CD14-positive monocyte (primary cell): ENCODE results near the gene SEC16B. TPM values are rescaled to one million over a fixed set of nuclear protein-coding genes. Genes with fewer than 3 reads are reported as not detected.

ENCODE experiments used
- DNase-seq, 3 donors: peaks; one replicate each; pipeline ENCODE4 v3.0.0-alpha.2; 2011 to 2022
- H2AFZ ChIP-seq: 2 replicates; pipeline ENCODE4 v1.6.0; 2012; ENCODE audit warnings: mild to moderate bottlenecking, low read depth, low read length, inconsistent platforms; ENCODE audit not compliant: insufficient read depth, poor library complexity, severe bottlenecking
- H3K27ac ChIP-seq, 2 donors: 1 replicate in 1 of 2; 2 replicates in 1 of 2; pipeline ENCODE4 v1.5.1; 2012 to 2013; ENCODE audit warnings: low read length in 2 of 2, control low read depth in 1 of 2, inconsistent platforms in 1 of 2, low read depth in 1 of 2, mild to moderate bottlenecking in 1 of 2
- H3K27me3 ChIP-seq, 2 donors: one replicate each; pipeline versions ENCODE4 v1.6.0 to v1.6.1; 2011 to 2013; ENCODE audit warnings: low read length in 2 of 2; ENCODE audit not compliant: control insufficient read depth in 2 of 2, insufficient read depth in 2 of 2
- H3K36me3 ChIP-seq, 2 donors: replicated peaks in 1 of 2; 1 replicate in 1 of 2; 2 replicates in 1 of 2; pipeline versions ENCODE4 v1.5.1 to v1.6.1; 2012 to 2013; ENCODE audit warnings: low read length in 2 of 2, control low read depth in 1 of 2, inconsistent platforms in 1 of 2, mild to moderate bottlenecking in 1 of 2; ENCODE audit not compliant: insufficient read depth in 2 of 2, control insufficient read depth in 1 of 2
- H3K4me1 ChIP-seq, 2 donors: 1 replicate in 1 of 2; 2 replicates in 1 of 2; pipeline versions ENCODE4 v1.5.1 to v1.6.1; 2012 to 2013; ENCODE audit warnings: low read length in 2 of 2, control low read depth in 1 of 2, inconsistent platforms in 1 of 2, mild to moderate bottlenecking in 1 of 2, moderate library complexity in 1 of 2; ENCODE audit not compliant: insufficient read depth in 2 of 2, control insufficient read depth in 1 of 2
- H3K4me2 ChIP-seq: replicated peaks from 2 replicates; pipeline ENCODE3; 2012; ENCODE audit warnings: low read length, moderate library complexity, mild to moderate bottlenecking; ENCODE audit not compliant: poor library complexity, severe bottlenecking; ENCODE audit errors: extremely low read depth
- H3K4me3 ChIP-seq, 3 experiments: fragments of 200-600 bp in 1 of 3; sonication (generic) in 1 of 3; replicated peaks in 1 of 3; 1 replicate in 2 of 3; 2 replicates in 1 of 3; pipeline ENCODE4 v1.5.1; 2011 to 2013; ENCODE audit warnings: low read length in 3 of 3, mild to moderate bottlenecking in 3 of 3, control low read depth in 2 of 3, low read depth in 2 of 3, inconsistent platforms in 1 of 3, moderate library complexity in 1 of 3
- H3K79me2 ChIP-seq: 2 replicates; pipeline ENCODE4 v1.6.0; 2012; ENCODE audit warnings: mild to moderate bottlenecking, control low read depth, inconsistent platforms, low read length, moderate library complexity; ENCODE audit not compliant: insufficient read depth
- H3K9ac ChIP-seq: 2 replicates; pipeline ENCODE4 v1.6.0; 2017; ENCODE audit warnings: low read length, mild to moderate bottlenecking; ENCODE audit not compliant: insufficient read depth, poor library complexity, severe bottlenecking
- H3K9me3 ChIP-seq, 2 donors: replicated peaks in 1 of 2; 1 replicate in 1 of 2; 2 replicates in 1 of 2; pipeline versions ENCODE4 v1.5.1 to v1.6.1; 2012 to 2013; ENCODE audit warnings: low read length in 2 of 2, control low read depth in 1 of 2; ENCODE audit not compliant: control insufficient read depth in 1 of 2, insufficient read depth in 1 of 2
- H4K20me1 ChIP-seq: 2 replicates; pipeline ENCODE4 v1.6.0; 2012; ENCODE audit warnings: mild to moderate bottlenecking, low read length, control low read depth, moderate library complexity; ENCODE audit not compliant: insufficient read depth
- H3K27ac Mint-ChIP-seq, 7 donors: one replicate each; pipeline ENCODE4 v1.8.0; 2020; ENCODE audit warnings: mild to moderate bottlenecking in 7 of 7, mixed read lengths in 7 of 7, moderate library complexity in 6 of 7, inconsistent platforms in 2 of 7
- H3K27me3 Mint-ChIP-seq, 3 donors: one replicate each; pipeline ENCODE4 v1.8.0; 2021 to 2022; ENCODE audit warnings: low read depth in 3 of 3, mild to moderate bottlenecking in 3 of 3, mixed read lengths in 3 of 3, moderate library complexity in 3 of 3, inconsistent platforms in 1 of 3
- H3K36me3 Mint-ChIP-seq, 2 donors: one replicate each; pipeline ENCODE4 v1.8.0; 2020; ENCODE audit warnings: mixed read lengths in 2 of 2, inconsistent platforms in 1 of 2, mild to moderate bottlenecking in 1 of 2
- H3K4me1 Mint-ChIP-seq: one replicate; pipeline ENCODE4 v1.8.0; 2020; ENCODE audit warnings: mild to moderate bottlenecking, mixed read lengths
- H3K4me3 Mint-ChIP-seq, 2 donors: one replicate each; pipeline ENCODE4 v1.8.0; 2020; ENCODE audit warnings: mild to moderate bottlenecking in 2 of 2, mixed read lengths in 2 of 2, moderate library complexity in 1 of 2
- H3K9me3 Mint-ChIP-seq, 7 donors: one replicate each; pipeline ENCODE4 v1.8.0; 2020 to 2022; ENCODE audit warnings: mixed read lengths in 7 of 7, mild to moderate bottlenecking in 6 of 7, moderate library complexity in 6 of 7, inconsistent platforms in 2 of 7
- CTCF ChIP-seq: fragments of 200-600 bp; IDR thresholded peaks from one replicate; pipeline ENCODE4 v1.8.0; 2022; ENCODE audit warnings: antibody characterized with exemption, mild to moderate bottlenecking
- WGBS: methylation state at CpG from one replicate; pipeline ENCODE4 v1.1.5; 2013; ENCODE audit warnings: missing lambda C conversion rate; ENCODE audit not compliant: insufficient coverage; 5-methylcytosine and 5-hydroxymethylcytosine counted together
- intact Hi-C, 2 donors: fragments of 100-400 bp; cut with micrococcal nuclease; formaldehyde crosslinking; loops; one replicate each; pipeline versions ENCODE4 v1.15.0 to v1.15.1; 2023
- polyA plus RNA-seq, 3 donors: library from polyadenylated mRNA; depleted of rRNA in 1 of 3; unstranded in 2 of 3; stranded (reverse) in 1 of 3; fragments of 300-500 nt in 2 of 3; fragments of >200 nt in 1 of 3; fragmentation: Illumina TruSeq in 2 of 3; gene quantifications; 1 replicate in 2 of 3; 2 replicates in 1 of 3; pipeline ENCODE4 v1.2.3, GENCODE V29; 2012 to 2021

Gene SEC16B
- polyA plus RNA-seq, 3 donors = 0.10 to 2.0 TPM; not detected in 1

GRCh38 chr1:177940682-177941081 lies 29.2 kb downstream of the SEC16B start:
- H3K9me3 ChIP-seq = no peaks in the 10 kb centered on the region
- no peak overlapping the region for H3K27ac Mint-ChIP-seq
- no peak overlapping the region for H3K27ac ChIP-seq
- no peaks in the 10 kb centered on the region for H3K9me3 Mint-ChIP-seq
- no peaks in the 10 kb centered on the region for H3K27me3 ChIP-seq
- H3K36me3 Mint-ChIP-seq = no peaks in the 10 kb centered on the region
- no peaks in the 10 kb centered on the region for H4K20me1 ChIP-seq
- H3K4me1 Mint-ChIP-seq = no peaks in the 10 kb centered on the region
- no peak overlapping the region for H3K4me3 ChIP-seq
- peaks cover 0 to 3% (median 0%) of the 10 kb centered on the region in 3 donors for H3K27me3 Mint-ChIP-seq
- intact Hi-C loops = no loop called here
- H3K9ac ChIP-seq = no peak overlapping the region
- H3K36me3 ChIP-seq = no peaks in the 10 kb centered on the region
- H3K79me2 ChIP-seq = no peaks in the 10 kb centered on the region
- WGBS = no CpG with 5 or more reads among the region's 3 CpGs
- no peak overlapping the region for H3K4me2 ChIP-seq
- H2AFZ ChIP-seq = no peak overlapping the region
- DNase-seq = no peak
- H3K4me3 Mint-ChIP-seq = no peak overlapping the region
- no peak for TF ChIP-seq CTCF
- no peaks in the 10 kb centered on the region for H3K4me1 ChIP-seq

- H3K4me3 Mint-ChIP-seq = no peak overlapping the region
- Histone ChIP-seq H3K27ac (no peak overlapping the region), H3K4me1 (peaks cover 0 to 3% of the 10 kb centered on the region in 2 donors), H3K36me3 (no peaks in the 10 kb centered on the region), H3K9me3 (no peaks in the 10 kb centered on the region), H3K9ac (no peak overlapping the region), H3K4me3 (no peak overlapping the region), H3K79me2 (no peaks in the 10 kb centered on the region), H4K20me1 (no peaks in the 10 kb centered on the region), H2AFZ (no peak overlapping the region), H3K27me3 (no peaks in the 10 kb centered on the region), H3K4me2 (no peak overlapping the region)
- no peaks in the 10 kb centered on the region for H3K36me3 Mint-ChIP-seq
- DNase-seq = no peak
- H3K9me3 Mint-ChIP-seq = no peaks in the 10 kb centered on the region
- intact Hi-C loops = no loop called here
- H3K4me1 Mint-ChIP-seq = peaks cover 12% of the 10 kb centered on the region
- 97% methylated on average over 6 of the region's 6 CpGs for WGBS
- TF ChIP-seq CTCF = no peak
- H3K27me3 Mint-ChIP-seq = peaks cover 0 to 2% (median 0%) of the 10 kb centered on the region in 3 donors
- H3K27ac Mint-ChIP-seq = no peak overlapping the region
Measured at GRCh38 chr1:177937931-177938330, 31.9 kb downstream of the SEC16B start.
